COLO829 (cell line): ENCODE measurements around the gene ESRRB.
A peak's percentile ranks its signal among the peaks of the same experiment; 100 is the strongest.
"Not testable (repeated sequence)": the region's sequence is repeated elsewhere in the genome, so short reads cannot be mapped to it uniquely, and the experiment has no call there.

ENCODE experiments used
- DNase-seq: peaks from one replicate; pipeline ENCODE4 v3.0.0; 2012; ENCODE audit warnings: low spot score

The ESRRB gene

DNA sequence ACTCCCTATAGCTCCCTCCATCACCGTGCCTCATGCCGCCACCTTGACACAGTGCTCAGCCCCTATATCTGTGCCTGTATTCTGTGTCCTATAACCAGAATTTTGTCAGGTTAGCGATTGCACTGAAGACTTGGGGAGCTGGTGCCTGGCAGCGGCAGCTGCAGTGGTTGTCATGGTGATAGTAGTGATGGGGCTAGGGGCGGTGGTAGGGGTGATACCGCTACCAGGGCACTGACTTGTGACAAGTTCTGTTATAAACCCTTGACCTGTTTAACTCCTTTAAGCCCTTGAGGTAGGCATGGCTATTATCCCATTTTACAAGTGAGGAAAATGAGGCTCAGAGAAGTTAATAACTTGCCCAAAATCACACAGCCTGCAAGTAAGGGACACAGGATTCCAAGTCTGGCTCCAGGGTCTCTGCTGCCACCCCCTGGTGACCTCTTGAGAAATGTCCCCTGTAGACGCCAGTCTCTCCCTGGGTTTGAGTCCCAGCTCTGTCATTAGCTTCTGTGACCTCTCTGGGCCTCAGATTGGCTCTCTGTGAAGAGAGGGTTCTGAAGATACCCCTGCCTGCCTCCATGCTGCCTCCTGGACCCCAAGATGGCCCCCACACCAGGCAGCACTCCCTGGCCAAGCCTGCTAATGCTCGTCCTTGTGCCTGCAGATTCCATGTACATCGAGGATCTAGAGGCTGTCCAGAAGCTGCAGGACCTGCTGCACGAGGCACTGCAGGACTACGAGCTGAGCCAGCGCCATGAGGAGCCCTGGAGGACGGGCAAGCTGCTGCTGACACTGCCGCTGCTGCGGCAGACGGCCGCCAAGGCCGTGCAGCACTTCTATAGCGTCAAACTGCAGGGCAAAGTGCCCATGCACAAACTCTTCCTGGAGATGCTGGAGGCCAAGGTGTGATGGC is 121.9 kb downstream of the ESRRB start:
- no peak for DNase-seq

DNA sequence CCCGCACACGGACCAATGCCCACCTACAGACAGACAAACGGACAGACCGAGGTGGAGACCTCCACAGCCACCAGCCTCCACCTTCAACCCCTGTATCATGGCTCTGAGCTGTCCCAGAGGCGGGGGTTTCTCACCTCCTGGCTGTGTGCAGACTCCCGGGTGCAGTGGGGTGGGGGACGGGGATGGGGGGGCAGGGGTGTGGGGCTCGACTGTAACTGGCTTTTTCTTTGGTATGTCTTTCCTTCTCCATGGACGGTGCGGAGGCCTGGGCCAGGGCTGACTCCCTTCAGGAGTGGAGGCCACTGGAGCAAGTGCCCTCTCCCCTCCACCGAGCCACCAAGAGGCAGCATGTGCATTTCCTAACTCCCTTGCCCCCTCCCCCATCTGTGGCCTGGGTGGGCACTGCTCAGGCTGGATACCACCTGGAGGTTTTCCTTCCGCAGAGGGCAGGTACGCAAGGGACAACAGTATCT is 122.6 kb downstream of the ESRRB start:
- no peak for DNase-seq

DNA sequence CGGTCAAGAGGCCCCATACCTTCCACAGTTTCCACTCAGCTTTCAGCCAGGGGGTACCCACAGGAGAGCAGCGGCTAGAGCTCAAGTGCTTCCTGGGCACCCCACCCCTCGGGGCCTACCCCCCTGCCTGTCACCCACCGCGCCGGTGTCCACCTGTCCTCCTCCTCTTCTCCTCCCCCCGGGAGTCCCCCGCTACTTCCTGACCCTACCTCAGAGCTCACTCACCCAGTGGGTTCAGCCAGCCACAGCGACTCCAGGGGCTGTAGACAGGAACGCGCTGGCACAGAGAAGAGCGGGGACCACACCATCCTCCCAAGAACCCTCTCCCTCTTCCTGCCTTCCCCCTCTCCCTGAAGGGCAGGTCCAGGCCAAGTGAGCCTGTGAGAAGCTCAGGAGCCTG is 123.0 kb downstream of the ESRRB start:
- no peak for DNase-seq

DNA sequence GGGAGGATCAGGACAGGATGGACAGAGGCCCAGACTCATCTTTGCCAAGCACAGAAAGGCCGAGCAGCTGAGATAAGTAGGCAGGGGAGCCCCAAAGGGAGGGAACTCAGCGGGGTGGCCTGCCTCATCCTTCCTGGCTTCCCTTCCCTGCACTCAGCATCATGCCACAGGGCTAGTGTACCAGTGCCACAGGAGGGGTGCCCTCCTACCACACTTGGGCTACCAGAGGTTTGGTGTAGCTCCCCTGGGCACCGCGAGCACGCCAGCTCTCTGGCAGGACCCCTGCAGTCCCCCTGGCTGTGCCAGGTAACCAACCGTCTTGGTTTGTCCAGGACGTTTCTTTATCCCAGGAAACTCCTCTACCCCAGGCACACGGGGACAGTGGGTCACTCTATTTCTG is 123.5 kb downstream of the ESRRB start:
- no peak for DNase-seq

DNA sequence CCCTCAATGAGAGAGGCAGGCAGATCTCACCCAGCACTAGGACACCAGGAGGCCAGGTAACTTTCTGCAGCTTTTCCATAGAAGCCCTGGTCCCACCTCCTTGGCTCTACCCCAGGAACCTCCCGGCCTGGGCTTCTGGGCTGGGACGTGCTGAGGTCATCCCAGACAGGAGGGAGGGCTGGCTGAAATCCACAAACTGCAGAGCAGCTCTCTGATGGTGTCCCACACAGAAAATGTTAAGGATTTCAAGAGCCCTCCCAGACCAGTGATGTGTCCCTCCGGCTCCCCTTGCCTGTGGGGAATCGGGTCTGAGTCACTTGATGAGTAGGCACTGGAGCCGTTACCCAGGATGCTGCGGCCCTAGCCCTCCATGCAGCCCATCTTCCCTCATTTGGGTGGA is 124.1 kb downstream of the ESRRB start:
- DNase-seq, result no peak

DNA sequence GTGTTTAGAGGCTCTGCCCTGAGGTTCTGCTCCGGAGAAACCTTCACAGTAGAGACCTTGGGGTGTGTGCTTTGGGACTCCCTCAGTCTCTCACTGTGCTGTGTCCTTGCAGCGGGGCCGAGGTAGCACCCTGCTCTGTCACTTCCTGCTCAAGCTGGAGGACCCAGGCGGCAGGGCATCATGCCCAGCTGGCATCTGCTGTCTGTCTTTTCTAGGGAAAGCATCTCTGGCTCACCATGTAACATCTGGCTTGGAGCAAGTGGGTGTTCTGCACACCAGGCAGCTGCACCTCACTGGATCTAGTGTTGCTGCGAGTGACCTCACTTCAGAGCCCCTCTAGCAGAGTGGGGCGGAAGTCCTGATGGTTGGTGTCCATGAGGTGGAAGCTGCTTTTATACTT is 124.5 kb downstream of the ESRRB start:
- no peak for DNase-seq

DNA sequence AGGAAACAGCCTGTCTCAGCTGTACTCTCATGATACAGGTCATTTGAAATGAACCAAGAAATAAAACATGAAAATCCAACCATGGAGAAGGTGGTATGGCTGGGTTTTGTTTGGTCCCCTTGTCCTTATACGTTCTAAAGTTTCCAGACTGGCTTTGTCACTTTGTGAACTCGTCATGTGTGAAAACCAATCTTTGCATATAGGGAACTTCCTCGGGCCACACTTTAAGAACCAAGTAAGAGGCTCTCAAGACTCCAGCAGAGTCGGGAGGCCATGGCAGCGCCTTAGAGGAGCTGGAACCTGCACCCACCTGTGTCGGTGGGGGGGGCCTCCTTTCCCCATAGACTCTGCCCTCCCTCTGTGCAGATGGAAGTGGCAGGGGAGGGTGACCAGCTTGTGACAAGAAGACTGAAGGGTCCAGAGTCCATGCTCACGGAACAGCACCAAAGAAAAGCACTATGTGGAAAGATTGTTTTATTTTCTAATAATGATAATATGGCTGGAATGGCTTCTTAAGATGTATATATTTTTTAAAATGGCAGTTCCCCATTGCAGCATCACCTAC is 125.3 kb downstream of the ESRRB start:
- no peak for DNase-seq

DNA sequence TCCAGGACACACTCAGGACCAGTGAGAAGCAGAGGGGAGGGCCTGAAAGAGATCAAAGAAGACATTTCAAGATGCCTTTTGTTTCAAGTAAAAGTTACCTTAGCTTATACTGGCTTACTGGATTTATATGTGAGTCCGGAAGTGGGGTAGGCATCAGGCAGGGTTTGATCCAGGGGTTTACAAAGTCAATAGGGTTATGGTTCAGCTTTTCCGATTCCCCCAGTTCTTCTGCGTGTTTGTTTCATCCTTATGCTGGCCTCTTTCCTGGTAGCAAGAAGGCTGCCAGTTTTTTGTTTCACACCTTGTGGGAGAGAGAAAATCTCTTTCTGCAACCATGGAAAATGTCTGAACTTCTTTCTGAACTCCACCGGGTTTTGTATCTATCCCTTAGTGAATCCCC is 126.3 kb downstream of the ESRRB start:
- no peak for DNase-seq

DNA sequence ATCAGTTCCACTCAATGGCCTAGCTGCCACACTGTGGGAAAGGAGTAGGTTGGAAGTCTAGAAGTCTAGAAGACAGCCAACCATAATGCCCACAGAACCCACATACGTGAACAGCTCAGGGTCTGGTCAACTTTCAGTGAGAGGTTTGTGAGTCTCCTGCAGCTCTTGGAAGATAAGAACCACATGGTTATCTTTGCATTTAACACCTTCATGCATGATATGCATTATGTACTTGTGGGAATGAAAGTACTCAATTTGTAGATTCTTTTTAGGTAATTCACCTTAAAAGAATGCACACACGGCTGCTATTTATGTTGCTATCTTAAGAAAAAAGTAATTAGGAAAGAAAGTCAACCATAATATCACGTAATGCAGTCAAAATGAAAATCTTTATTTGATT is 126.7 kb downstream of the ESRRB start:
- DNase-seq, result no peak

DNA sequence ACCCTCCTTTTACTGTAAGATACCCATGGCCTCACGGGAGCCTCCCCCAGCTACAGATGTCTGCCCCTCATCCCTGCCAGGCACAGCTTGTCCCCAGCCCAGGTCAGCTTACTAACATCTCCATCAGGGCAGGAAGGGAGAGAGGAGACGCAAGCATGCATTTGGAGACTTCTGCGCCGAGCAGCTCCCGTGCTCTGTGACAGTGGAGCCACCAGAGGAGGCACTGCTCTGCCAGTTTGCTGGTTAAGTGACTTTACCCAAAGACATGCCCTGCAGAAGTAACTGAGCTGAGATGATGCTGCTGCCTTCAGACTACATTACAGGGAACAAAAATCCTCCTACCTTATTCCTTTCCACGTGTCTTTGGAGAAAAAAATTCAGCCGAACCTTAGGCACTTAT is 133.4 kb downstream of the ESRRB start:
- DNase-seq, result no peak

DNA sequence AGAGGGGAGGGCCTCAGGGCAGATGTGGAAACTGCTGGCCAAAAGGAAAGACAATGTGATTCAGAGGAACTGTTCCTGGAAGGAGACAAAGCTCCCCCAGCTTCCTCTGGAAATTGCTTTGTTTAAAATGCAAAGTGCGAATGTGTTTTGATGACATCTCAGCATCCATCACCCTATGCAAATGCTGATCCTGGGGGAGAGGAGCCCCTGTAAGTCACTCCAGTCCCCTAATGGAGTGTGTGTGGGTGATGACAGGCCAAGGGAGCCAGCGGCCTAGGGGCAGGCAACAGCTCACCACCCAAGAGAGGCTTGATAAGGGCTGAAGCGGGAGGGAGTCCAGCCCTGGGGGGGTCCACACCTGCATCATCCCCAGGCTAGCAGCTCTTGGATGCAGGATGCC is 134.2 kb downstream of the ESRRB start:
- DNase-seq, result no peak

DNA sequence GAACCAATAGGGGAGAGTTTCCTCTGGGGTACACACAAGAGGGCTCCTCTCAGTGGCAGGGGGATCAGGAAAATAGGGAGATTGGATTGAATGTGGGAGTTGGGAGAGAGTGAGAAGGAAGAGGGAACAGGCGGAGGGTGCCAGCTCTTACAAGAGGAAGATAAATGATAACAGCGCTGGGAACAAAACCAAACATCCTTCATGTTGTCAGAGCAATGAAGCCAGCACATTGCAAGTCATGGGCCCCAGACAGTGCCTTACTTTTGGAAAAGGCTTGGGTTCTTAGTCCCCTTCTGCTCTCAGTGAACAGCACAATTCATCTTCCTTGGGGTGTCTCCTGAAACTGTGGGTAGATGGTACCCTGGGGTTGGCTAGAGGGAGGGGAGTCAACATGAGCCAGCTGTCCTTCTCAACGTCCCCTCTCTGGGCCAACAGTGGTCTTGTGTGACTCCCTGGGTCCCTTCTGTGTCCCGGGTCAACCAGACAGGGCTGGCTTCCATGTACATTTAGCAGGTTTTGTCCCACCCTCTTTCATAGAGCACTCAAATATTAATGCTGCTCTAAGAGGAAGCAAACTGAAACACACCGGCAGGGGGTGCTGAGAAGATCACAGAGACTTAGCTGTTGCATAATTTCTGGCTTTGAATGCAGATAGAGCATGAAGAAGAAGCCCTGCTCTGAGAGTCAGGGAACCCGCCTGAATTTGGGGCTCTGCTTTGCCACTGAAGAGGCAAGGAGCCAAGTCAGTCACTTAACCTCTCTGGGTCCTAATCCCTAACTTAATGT is 138.5 kb downstream of the ESRRB start:
- DNase-seq, result peak; percentile 44

DNA sequence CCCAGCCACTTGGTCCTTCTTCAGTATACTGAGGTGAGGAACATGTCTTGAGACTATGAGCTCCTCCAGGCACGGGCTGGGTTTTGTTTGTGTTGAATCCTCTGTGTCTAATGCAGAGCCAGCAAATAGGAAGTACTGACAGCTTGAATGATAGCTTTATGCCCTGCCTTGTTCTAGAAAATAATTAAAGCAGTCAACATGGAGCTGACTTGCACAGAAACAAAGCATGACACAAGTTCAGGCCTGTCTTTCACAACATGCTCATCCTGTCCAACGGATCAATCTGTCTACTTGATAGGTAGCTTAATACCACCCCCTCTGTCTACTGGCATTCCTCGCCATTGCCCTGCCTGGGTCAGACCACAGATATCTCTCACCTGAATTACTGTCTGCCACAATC is 140.9 kb downstream of the ESRRB start:
- no peak for DNase-seq

DNA sequence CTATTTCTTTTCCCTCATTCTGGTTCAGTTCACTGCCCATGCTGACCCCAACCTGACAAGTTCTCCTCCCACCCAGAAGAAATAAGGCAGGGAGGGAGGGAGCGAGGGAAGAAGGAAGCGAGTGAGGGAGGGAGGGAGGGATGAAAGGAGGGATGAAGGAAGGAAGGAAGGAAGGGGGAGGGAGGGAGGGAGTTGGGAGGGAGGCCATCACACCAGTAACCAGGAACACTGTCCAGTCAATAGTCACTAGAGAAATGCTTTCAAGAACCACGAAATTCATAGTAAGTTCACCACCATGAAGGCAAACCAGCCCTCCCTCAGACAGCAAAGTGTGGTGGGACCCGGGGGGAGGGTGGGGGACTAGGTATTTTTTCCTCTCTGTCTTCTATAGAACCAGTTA is 142.4 kb downstream of the ESRRB start:
- no peak for DNase-seq

DNA sequence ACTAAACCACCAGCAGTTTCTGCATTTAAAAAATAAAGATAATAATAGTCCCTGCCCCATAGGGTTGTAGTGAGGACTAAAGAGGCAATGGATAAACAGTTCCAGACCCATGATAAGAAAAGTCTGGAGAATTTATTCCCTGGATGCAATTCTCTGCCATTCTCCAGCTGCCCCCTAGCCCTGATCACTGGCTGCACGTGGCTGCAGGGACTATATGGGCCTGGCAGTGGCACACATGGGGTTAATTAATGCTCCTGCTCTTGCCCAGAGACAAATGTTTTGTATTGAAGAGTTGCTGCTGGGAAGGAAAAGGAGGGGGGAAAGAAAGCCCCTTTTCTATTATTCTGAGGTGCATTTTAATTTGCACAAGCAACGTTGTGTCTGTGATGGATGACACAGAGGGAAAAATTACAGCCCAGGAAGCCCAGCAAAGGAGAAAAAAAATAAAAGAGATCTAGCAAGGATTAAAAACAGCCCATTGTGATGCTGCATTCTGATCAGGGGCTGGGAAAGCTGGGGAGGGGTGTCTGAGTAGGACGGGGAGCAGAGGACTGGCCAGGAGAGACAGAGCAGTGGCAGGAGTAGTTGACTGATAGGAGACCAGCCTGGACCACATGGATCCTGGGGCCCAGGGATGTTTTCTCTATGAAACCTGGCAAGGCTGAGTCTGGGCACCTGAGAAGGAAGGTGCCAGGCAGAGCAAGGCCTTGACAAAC is 149.3 kb downstream of the ESRRB start:
- DNase-seq, result no peak

DNA sequence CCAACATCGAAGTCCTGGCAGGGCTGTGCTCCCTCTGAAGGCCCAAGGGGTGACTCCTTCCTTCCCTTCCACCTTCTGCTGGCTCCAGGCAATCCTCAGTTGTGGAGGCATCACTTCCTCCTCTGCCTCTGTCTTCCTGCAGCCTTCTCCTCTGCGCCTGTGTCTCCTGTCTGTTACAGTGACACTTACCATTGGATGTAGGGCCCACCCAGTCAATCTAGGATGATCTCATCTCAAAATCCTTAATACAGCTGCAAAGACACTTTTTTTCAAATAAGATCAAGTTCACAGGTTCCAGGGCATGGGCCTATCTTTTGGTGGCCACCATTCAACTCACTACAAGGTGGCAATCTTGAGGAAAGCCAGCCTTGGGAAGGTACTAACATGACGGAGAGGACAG is 155.1 kb downstream of the ESRRB start:
- no peak for DNase-seq

DNA sequence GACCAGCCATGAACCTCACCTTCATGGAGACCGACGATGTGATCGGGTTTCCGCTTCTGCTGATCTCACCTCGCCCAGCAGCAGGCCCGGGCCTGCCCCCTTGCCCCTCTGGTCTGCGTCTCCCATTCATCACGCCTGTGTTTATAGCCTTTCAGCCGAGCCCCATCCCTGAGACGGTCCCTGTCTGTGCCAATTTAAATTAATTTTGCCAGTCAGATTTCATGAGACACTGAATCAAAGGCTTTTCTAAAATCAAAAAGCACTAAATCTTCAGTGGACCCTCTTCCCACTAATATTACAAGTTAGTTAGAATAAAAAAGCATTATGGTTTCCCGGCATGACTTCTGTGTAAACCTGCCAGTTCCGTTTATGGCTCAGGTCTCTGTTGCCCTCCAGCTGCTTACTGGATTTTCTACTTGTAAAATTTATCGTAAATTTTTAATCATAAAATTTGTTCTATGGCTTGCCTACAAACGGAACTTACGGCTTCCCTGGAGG is 155.9 kb downstream of the ESRRB start:
- no peak for DNase-seq

DNA sequence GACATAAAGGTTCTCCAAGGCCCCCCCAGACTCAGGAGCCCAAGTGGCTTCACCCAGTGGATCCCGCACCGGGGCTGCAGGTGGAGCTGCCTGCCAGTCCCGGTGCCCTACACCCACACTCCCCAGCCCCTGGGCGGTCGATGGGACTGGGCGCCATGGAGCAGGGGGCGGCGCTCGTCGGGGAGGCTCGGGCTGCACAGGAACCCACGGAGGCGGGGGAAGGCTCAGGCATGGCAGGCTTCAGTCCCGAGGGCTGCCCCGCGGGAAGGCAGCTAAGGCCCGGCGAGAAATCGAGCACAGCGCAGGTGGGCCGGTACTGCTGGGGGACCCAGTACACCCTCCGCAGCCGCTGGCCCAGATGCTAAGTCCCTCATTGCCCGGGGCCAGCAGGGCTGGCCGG is 160.7 kb downstream of the ESRRB start:
- not testable (repeated sequence) for DNase-seq

DNA sequence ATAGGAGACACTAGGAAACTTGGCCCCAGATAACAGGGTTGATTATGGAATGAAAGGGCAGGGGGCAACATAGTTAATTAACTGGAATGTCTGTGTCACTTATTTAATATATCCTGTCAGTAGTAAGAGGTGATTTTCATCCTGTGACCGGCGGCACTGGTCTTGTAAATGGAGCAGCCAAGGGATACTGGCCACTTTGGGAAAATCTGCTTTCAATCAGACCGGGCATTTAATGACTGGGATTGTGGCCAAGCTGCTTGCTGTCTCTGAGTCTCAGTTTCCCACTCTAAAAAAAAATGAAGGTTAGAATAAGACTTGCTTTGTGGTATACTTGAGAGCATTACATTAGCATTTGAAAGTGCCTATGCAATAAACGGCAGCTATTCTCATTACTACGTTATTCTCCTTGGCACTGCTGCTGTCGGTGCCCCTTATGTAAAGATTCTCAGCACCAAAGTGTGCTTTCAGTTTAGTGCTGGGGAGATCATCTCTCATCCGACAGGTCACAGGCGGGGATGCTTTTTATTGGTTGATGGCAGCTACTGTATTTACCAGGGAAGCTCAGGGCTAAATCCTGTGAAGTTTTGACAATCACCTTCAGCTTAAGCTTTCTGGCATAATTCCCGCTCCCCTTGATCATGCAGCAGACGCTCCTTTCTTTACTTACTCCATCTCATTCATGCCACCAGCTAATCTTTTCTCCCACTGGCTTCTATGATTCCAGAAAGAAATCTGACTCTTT is 162.1 kb downstream of the ESRRB start:
- no peak for DNase-seq

DNA sequence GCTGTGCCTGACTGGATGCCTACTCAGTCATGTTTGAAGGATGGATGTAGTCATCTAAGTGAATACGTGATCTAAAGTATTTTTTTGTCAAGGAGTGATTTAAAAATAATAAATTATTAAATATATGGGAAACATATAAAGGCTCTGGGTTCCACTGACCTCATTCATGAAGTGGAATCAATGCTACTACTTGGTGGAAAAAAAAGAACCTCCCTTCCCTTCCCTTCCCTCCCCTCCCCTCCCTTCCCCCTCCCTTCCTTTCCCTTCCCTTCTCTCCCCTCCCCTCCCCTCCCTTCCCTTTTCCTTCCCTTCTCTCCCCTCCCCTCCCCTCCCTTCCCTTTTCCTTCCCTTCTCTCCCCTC is 162.7 kb downstream of the ESRRB start:
- DNase-seq, result no peak

DNA sequence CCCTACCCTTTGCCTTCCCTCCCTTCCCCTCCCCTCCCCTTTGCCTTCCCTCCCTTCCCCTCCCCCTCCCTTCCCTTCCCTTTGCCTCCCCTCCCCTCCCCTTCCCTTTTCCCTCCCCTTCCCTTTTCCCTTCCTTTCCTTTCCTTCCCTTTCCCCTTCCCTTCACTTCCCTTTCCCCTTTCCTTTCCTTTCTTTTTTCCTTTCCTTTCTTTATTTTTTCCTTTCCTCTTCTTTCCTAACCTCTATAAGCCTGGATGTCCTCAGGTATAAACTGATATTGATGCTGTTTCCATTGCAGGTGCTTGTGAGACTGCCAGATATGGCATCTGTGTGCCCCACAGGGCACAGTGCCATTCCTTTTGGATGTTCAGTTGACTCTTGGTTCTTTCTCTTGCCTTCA is 163.2 kb downstream of the ESRRB start:
- DNase-seq, result no peak
